ENCODE data around the gene MAST1. TPM values are rescaled to one million over a fixed set of nuclear protein-coding genes. Genes with fewer than 3 reads are reported as not detected.

Gene MAST1
- total RNA-seq, 1 donor from 2014 or later, result not detected

DNA sequence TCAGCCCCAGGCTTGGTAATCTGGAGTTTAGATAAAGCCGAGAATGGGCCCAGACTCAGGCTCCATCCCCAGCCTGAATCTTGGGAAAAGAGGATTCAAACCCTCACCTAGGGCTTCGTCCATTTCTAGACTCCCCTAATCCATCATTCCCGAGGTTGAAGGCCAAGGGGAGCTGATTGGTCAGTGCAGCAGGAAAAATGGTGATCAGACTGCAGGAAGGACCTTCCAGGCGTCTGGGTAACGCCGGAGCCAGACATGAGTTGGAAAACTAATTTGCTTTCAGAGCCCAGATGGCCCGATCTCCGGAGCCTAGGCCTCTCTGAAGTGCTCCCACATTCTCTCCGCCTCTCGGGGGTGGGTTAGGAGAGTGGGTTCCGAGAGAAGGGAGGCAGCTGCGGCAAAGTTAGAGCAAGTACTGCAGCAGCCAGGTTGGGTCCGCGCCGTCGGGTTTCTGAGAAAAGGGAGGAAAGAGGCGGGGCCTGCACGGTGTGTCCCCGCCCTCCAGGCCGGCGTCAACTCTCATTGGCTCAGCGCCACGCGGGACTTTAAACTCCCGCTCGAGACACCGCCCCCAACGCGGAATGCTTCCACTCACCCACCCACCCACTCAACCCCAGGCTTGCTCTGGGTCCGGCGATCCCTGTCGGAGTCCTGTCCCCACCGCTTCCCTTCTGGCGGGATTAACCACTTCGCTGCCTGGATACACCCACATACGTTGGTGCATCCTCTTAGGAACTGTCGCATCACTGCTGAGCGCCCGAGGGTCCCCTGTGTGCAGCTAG is 3.1 kb upstream of the MAST1 start:
- intact Hi-C loops (cut with micrococcal nuclease), result no loop called here
- Histone ChIP-seq H3K4me3 (no peak overlapping the region), H3K4me1 (peaks cover 31% of the 10 kb centered on the region), H3K27ac (replicated peaks) (no peak overlapping the region), H3K36me3 (no peaks in the 10 kb centered on the region), H3K9me3 (replicated peaks) (no peaks in the 10 kb centered on the region), H3K27me3 (ENCODE audit: low read depth) (peaks cover 100% of the 10 kb centered on the region)
- DNase-seq, result no peak
- TF ChIP-seq, protein P1, sequence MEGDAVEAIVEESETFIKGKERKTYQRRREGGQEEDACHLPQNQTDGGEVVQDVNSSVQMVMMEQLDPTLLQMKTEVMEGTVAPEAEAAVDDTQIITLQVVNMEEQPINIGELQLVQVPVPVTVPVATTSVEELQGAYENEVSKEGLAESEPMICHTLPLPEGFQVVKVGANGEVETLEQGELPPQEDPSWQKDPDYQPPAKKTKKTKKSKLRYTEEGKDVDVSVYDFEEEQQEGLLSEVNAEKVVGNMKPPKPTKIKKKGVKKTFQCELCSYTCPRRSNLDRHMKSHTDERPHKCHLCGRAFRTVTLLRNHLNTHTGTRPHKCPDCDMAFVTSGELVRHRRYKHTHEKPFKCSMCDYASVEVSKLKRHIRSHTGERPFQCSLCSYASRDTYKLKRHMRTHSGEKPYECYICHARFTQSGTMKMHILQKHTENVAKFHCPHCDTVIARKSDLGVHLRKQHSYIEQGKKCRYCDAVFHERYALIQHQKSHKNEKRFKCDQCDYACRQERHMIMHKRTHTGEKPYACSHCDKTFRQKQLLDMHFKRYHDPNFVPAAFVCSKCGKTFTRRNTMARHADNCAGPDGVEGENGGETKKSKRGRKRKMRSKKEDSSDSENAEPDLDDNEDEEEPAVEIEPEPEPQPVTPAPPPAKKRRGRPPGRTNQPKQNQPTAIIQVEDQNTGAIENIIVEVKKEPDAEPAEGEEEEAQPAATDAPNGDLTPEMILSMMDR (IDR thresholded peaks at IDR 0.05; ENCODE audit: borderline replicate concordance), result no peak

DNA sequence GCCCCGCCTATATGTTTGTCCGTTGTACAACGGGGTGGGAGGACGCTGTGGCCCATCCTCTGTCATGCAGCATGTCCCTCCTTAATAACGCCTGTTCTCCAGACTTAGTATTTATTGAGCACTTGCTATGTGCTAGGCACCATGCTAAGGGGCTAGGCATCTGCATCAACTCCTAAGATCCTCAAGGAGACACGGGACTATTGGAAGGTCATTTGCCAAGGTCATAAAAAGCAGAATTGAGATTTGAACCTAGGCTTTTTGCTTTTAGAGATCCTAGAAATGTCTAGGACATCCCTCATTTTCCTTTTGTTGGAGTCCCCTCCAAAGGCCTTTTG is 1.8 kb upstream of the MAST1 start:
- TF ChIP-seq, protein P1 (IDR thresholded peaks at IDR 0.05; ENCODE audit: borderline replicate concordance), result no peak
- Histone ChIP-seq H3K27me3 (ENCODE audit: low read depth) (peaks cover 100% of the 10 kb centered on the region), H3K9me3 (replicated peaks) (no peaks in the 10 kb centered on the region), H3K4me3 (no peak overlapping the region), H3K27ac (replicated peaks) (no peak overlapping the region), H3K36me3 (no peaks in the 10 kb centered on the region), H3K4me1 (peaks cover 44% of the 10 kb centered on the region)
- intact Hi-C loops (cut with micrococcal nuclease), result no loop called here
- DNase-seq, result no peak

DNA sequence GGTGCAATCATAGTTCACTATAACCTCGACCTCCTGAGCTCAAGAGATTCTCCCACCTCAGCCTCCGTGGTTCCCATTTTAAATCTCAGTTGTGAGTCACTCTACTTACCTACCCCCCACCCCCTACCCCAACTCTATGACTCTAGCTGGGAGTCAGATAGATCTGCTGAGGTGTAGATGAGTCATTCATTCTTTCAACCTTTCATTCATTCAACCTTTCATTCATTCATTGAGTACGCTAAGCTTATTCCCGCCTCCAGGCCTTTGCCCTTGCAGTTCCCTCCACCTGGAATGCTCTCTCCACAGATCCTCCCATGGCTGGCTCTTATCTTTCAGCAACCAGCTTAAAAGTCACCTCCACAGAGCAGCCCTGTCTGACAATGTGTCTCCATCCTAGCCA is 1.1 kb upstream of the MAST1 start:
- intact Hi-C loops (cut with micrococcal nuclease), result no loop called here
- Histone ChIP-seq H3K27ac (replicated peaks) (no peak overlapping the region), H3K4me1 (peaks cover 44% of the 10 kb centered on the region), H3K36me3 (no peaks in the 10 kb centered on the region), H3K9me3 (replicated peaks) (no peaks in the 10 kb centered on the region), H3K27me3 (ENCODE audit: low read depth) (peaks cover 100% of the 10 kb centered on the region), H3K4me3 (no peak overlapping the region)
- TF ChIP-seq, protein P1 (IDR thresholded peaks at IDR 0.05; ENCODE audit: borderline replicate concordance), result no peak
- no peak for DNase-seq

DNA sequence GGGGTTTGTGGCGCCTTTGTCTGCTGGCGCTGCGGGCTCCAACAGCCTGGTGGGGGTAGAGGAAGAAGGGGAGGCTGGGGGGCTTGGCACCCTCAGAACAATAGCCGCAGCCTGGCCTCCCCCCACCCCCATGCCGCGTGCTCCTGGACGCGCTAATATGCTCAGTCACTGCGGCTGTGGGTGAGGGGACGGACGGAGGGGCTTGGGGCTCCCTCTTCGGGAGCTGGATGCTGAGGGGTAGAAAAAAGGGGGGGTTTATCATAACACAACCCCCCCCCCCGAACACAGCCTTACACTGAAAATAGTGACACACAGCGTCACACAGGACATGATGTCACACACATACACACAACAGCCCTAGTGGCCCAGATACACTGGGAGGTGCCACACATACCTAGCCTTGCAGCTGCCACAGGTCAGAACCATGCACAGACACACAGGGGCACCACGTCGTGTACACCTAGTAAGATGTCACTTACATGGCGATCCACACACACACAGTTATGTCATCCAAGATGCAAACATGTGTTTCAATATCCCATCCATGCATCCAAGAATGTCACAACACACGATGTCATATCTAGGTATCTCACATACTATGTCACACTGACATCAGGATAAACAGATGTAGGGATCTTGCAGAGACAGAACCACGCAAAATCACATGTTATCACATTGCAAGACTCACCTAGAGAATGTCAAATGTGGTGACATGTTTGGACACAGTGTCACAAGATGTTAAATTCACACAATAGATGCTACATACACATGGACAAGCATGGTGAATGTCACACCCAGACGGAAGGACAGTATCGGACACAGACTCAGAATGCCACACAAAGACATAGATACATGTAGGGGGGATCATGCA is 806 bp downstream of the MAST1 start:
- peaks cover 26% of the 10 kb centered on the region for H3K4me1 ChIP-seq
- H3K27me3 ChIP-seq (ENCODE audit: low read depth), result peaks cover 100% of the 10 kb centered on the region
- TF ChIP-seq, protein P1 (IDR thresholded peaks at IDR 0.05; ENCODE audit: borderline replicate concordance), result no peak
- H3K4me3 ChIP-seq, result peak overlapping the region; percentile 54
- DNase-seq, result no peak
- no peak overlapping the region for H3K27ac ChIP-seq (replicated peaks)
- intact Hi-C loops (cut with micrococcal nuclease), result no loop called here
- H3K9me3 ChIP-seq (replicated peaks), result no peaks in the 10 kb centered on the region
- no peaks in the 10 kb centered on the region for H3K36me3 ChIP-seq

DNA sequence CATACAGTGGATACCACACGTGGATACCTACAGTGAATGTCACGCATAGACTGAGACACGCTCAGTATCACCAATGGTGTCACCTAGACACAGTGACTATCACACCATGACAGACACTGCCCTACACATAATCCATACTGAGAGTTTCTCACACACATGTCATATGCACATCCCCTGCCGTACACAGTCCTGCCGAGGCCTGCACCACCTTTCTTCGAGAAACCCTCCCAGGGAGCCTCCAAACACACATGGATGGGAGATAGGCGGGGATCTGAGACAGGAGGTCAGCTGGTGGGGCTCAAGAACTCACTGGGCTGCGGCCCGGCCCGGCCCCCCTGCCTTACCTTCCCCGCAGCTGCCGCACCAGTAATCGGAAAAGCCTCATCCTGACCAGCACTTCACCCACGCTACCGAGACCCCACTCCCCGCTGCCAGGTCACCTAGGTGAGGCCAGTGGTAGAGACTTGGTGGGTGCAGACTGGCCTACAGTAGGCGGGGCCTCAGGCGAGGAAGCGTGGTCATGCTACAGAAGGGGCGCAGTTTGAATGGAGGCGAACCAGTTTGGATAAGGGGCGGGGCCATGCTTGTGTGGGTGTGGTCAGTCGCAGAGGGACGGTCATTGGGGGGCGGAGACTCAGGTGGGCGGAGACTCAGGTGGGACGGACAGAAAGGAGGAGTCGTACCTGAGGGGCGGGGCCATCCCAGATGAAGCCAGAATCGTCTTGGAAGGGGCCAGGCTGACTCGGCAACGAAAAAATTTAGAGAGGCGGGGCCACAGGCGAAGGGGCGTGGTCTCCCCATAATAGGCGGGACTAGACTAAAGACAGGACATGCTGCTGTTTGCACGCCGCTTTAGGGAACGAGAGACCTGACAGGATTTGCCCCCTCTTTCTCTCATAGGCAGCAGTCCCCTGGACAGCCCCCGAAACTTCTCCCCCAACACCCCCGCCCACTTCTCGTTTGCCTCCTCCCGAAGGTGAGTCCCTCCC is 2.1 kb downstream of the MAST1 start:
- intact Hi-C loops (cut with micrococcal nuclease), result loop anchor here (5.0 to 10.0 kb wide), 2 partner anchors 33 to 76 kb away; partner anchors contain the start of gene RNASEH2A
- H3K4me3 ChIP-seq, result peak overlapping the region; percentile 43
- TF ChIP-seq, protein P1 (IDR thresholded peaks at IDR 0.05; ENCODE audit: borderline replicate concordance), result no peak

More for the DNA sequence above, 2.1 kb downstream of the MAST1 start:
- Histone ChIP-seq H3K36me3 (no peaks in the 10 kb centered on the region), H3K4me1 (peaks cover 24% of the 10 kb centered on the region), H3K27me3 (ENCODE audit: low read depth) (peaks cover 98% of the 10 kb centered on the region), H3K9me3 (replicated peaks) (no peaks in the 10 kb centered on the region), H3K27ac (replicated peaks) (no peak overlapping the region)
- peak; percentile 25 for DNase-seq

Measured in left ventricle myocardium inferior (tissue), 1 donor.